Measurements from ENCODE around the gene HSD3B2. TPM values are rescaled to one million over a fixed set of nuclear protein-coding genes. Genes with fewer than 3 reads are reported as not detected.

HSD3B2 gene
- polyA plus RNA-seq, 1 experiment = not detected

- POLR2A ChIA-PET = no interaction called here
- no peaks in the 10 kb centered on the region for H3K9me3 ChIP-seq (ENCODE audit: control insufficient read depth, insufficient read depth, low read length)
- H3K4me3 ChIP-seq (ENCODE audit: low read depth, low read length) = no peak overlapping the region
- H3K27me3 ChIP-seq (ENCODE audit: control insufficient read depth, insufficient read depth, low read length) = no peaks in the 10 kb centered on the region
- no peak for TF ChIP-seq CTCF (IDR thresholded peaks at IDR 0.05; ENCODE audit: low read depth, low read length)
- CTCF ChIA-PET = interaction anchor here (0.6 kb wide), 1 partner anchor 242 kb away, joined by 6 read pairs; no protein-coding TSS in a partner anchor
- no peak overlapping the region for H3K27ac ChIP-seq (ENCODE audit: low read depth, low read length)
- no peak for DNase-seq (ENCODE audit: low read depth, low spot score)
Measured at GRCh38 chr1:119371815-119372214, 43.1 kb upstream of the HSD3B2 start.

DNA sequence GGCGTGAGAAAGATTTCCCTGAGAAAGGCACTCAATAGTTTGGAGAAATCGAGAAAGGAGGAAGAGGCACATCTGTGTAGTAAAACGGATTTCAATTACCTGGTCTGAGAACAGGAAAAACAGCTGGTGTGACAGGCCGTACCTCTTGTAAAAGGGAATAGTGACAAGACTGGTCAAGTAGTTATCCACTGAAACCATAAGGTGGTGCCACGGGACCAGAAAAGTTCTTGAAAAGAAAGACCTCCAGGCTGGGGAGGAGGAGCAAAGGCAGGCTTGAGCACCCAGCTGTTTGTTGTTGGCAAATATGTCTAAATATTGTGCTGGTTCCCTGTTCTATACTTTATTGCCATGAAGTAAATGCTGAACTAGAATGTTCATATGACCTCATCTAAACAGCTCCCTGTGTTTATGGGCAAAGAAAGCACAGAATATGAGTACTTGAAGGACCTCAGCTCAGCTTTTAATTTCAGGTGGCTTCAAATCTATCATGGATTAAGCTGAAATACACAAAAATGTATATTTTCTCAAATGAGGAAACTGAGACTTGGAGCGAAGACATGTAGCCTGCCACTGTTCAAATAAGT, 42.4 kb upstream of the HSD3B2 start:
- no peak for TF ChIP-seq CTCF (IDR thresholded peaks at IDR 0.05; ENCODE audit: low read depth, low read length)
- ChIA-PET POLR2A (no interaction called here), CTCF (interaction anchor here (0.6 kb wide), 1 partner anchor 241 kb away, joined by 6 read pairs; no protein-coding TSS in a partner anchor)
- Histone ChIP-seq H3K27me3 (ENCODE audit: control insufficient read depth, insufficient read depth, low read length) (no peaks in the 10 kb centered on the region), H3K9me3 (ENCODE audit: control insufficient read depth, insufficient read depth, low read length) (no peaks in the 10 kb centered on the region), H3K27ac (ENCODE audit: low read depth, low read length) (no peak overlapping the region), H3K4me3 (ENCODE audit: low read depth, low read length) (no peak overlapping the region)
- DNase-seq (ENCODE audit: low read depth, low spot score) = no peak

GRCh38 chr1:119373465-119373864, 41.5 kb upstream of the HSD3B2 start:
- Histone ChIP-seq H3K9me3 (ENCODE audit: control insufficient read depth, insufficient read depth, low read length) (no peaks in the 10 kb centered on the region), H3K27me3 (ENCODE audit: control insufficient read depth, insufficient read depth, low read length) (no peaks in the 10 kb centered on the region), H3K4me3 (ENCODE audit: low read depth, low read length) (no peak overlapping the region), H3K27ac (ENCODE audit: low read depth, low read length) (no peak overlapping the region)
- ChIA-PET POLR2A (no interaction called here), CTCF (no interaction called here)
- DNase-seq (ENCODE audit: low read depth, low spot score) = no peak
- no peak for TF ChIP-seq CTCF (IDR thresholded peaks at IDR 0.05; ENCODE audit: low read depth, low read length)

DNA sequence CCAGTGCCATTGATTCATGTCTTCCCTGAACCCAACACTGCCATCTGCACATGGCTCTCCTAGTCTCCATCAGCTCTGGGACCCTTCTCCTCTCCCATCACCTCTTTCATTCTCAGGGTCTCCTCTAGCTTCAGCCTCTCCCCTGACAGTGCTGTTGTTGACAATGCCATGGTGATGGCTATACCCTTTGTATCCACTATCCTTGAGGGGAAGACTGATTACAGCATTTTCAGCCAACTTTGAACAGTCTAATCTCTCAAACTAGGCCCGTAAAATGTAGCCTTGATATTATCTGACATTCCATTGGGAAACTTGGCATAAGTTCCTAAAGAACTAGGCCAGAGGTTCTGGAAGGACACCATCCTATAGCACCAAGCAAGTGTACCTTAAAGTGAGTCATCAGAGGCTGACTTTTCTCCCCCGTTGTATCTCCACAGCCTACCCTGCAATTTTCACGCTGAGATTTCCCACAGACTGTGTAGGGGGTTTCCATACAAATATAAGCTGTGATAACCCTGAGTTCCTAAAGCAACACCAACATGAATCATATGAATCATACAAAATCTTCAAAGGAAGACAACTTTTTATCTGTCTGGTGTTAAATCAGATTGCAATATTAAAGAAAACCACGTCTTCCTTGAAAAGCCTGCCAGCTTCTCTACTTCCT, 40.6 kb upstream of the HSD3B2 start:
- no peak for DNase-seq (ENCODE audit: low read depth, low spot score)
- POLR2A ChIA-PET = no interaction called here
- no peak overlapping the region for H3K4me3 ChIP-seq (ENCODE audit: low read depth, low read length)
- no peaks in the 10 kb centered on the region for H3K27me3 ChIP-seq (ENCODE audit: control insufficient read depth, insufficient read depth, low read length)
- H3K9me3 ChIP-seq (ENCODE audit: control insufficient read depth, insufficient read depth, low read length) = no peaks in the 10 kb centered on the region
- no peak for TF ChIP-seq CTCF (IDR thresholded peaks at IDR 0.05; ENCODE audit: low read depth, low read length)
- CTCF ChIA-PET = interaction anchor here (1.4 kb wide), 1 partner anchor 99 kb away, joined by 4 read pairs; no protein-coding TSS in a partner anchor
- no peak overlapping the region for H3K27ac ChIP-seq (ENCODE audit: low read depth, low read length)

DNA sequence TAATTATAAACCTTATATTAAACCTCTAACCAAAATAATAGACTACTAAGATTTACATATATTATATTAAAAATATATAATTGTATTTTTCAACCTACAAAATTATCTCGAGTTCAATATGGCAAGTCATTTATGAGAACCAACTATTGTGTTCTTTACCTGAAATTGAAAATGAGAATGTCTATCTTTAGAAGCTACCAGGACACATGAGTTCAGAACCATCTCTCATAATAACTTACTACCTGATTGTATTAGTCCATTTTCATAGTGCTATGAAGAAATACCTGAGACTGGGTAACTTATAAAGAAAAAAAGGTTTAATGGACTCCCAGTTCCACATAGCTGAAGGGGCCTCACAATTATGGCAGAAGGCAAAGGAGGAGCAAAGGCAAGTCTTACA, 39.6 kb upstream of the HSD3B2 start:
- Histone ChIP-seq H3K9me3 (ENCODE audit: control insufficient read depth, insufficient read depth, low read length) (no peaks in the 10 kb centered on the region), H3K4me3 (ENCODE audit: low read depth, low read length) (no peak overlapping the region), H3K27ac (ENCODE audit: low read depth, low read length) (no peak overlapping the region), H3K27me3 (ENCODE audit: control insufficient read depth, insufficient read depth, low read length) (no peaks in the 10 kb centered on the region)
- no peak for DNase-seq (ENCODE audit: low read depth, low spot score)
- POLR2A ChIA-PET = no interaction called here
- TF ChIP-seq CTCF (IDR thresholded peaks at IDR 0.05; ENCODE audit: low read depth, low read length) = no peak
- CTCF ChIA-PET = interaction anchor here (1.4 kb wide), 1 partner anchor 100 kb away, joined by 4 read pairs; no protein-coding TSS in a partner anchor
